Activated CD4-positive, alpha-beta T cell treated with anti-CD3 and anti-CD28 coated beads for 36 hours (primary cell): Measurements from ENCODE around the gene TCERG1L. TPM values are rescaled to one million over a fixed set of nuclear protein-coding genes. Genes with fewer than 3 reads are reported as not detected.

Experiments
- ATAC-seq: fragments of 200-7000 bp; cut with Tn5 transposase; one replicate; pipeline ENCODE4 v1.10.0; 2021; ENCODE audit warnings: mild to moderate bottlenecking, moderate library complexity
- CTCF ChIA-PET: fragments of 350-600 bp; sonication (Branson Sonifier 250); formaldehyde crosslinking; loops from one replicate; lab custom pipeline; 2021; ENCODE audit warnings: antibody characterized with exemption; lab: Charles Lee
- POLR2A ChIA-PET: fragments of 350-600 bp; sonication (Branson Sonifier 250); formaldehyde crosslinking; loops from one replicate; lab custom pipeline; 2021; ENCODE audit warnings: antibody characterized with exemption, inconsistent platforms; lab: Charles Lee
- DNase-seq: peaks from one replicate; pipeline ENCODE4 v3.0.0-alpha.2; 2020
- H3K27ac Mint-ChIP-seq: one replicate; pipeline ENCODE4 v1.8.0; 2021; ENCODE audit warnings: mixed read lengths
- H3K27me3 Mint-ChIP-seq: one replicate; pipeline ENCODE4 v1.8.0; 2021; ENCODE audit warnings: mixed read lengths
- H3K36me3 Mint-ChIP-seq: one replicate; pipeline ENCODE4 v1.8.0; 2021; ENCODE audit warnings: low read depth, mixed read lengths
- H3K4me1 Mint-ChIP-seq: one replicate; pipeline ENCODE4 v1.8.0; 2021; ENCODE audit warnings: mixed read lengths
- H3K4me3 Mint-ChIP-seq: one replicate; pipeline ENCODE4 v1.8.0; 2021; ENCODE audit warnings: mild to moderate bottlenecking, moderate library complexity, mixed read lengths
- H3K9me3 Mint-ChIP-seq: one replicate; pipeline ENCODE4 v1.8.0; 2021; ENCODE audit warnings: low read depth, mixed read lengths
- intact Hi-C, 2 experiments: fragments of 100-400 bp; cut with DNase I in 1 of 2; cut with micrococcal nuclease in 1 of 2; formaldehyde crosslinking; loops; one replicate each; pipeline versions ENCODE4 v1.14.2 to v1.15.1; 2022 to 2024; cut with DNase I, micrococcal nuclease
- total RNA-seq, 2 experiments: library from RNA; stranded (reverse); gene quantifications; one replicate each; pipeline ENCODE4 v1.2.3, GENCODE V29; 2021

The TCERG1L gene
- total RNA-seq, 2 experiments from 2014 or later, result 0.05 to 0.21 TPM

DNA sequence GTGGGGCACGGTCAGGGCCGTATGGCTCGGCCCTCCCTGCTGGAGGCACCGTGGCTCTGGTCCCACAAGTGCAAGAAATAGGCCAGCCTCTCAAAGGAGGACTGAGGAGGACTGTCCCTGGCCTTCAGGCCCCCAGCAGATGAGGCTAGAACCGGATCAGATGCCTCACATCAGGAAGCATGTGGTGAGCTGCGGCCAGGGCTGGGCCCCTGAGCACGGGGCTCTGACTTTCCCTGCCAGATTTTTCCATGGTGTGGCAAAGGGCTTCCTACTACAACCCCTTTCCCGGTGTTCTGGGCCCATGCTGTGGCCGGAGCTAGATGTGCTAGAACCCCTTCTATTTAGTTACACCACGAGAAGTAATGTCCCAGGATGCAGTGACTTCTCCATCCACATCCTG is 100.4 kb downstream of the TCERG1L start:
- ATAC-seq (no peak), DNase-seq (no peak)
- intact Hi-C loops, result no loop called here
- ChIA-PET POLR2A (no interaction called here), CTCF (no interaction called here)
- no peak overlapping the region for H3K4me3 Mint-ChIP-seq
- H3K9me3 Mint-ChIP-seq, result no peaks in the 10 kb centered on the region
- no peaks in the 10 kb centered on the region for H3K27me3 Mint-ChIP-seq
- no peaks in the 10 kb centered on the region for H3K4me1 Mint-ChIP-seq
- no peak overlapping the region for H3K27ac Mint-ChIP-seq
- H3K36me3 Mint-ChIP-seq, result no peaks in the 10 kb centered on the region

DNA sequence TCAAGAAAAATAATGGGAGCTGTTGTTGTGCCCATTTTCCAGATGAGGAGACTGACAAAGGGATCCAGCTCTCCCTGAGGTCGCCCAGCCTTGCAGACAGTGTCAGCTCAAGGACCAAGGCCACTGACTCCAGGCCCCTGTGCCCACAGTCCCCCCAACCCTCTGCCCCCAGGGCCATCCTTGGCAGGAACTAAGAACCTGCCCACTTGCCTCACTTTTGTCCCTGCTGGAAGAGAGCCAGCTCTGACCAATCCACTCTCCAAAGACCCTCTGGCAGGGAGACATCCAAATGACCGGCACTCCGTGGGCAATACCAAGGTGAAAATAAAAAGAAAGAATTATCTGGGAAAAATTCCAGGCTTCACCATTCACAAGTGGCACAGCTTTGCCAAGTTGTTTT is 101.3 kb downstream of the TCERG1L start:
- DNase-seq (no peak), ATAC-seq (no peak)
- no peaks in the 10 kb centered on the region for H3K36me3 Mint-ChIP-seq
- H3K4me1 Mint-ChIP-seq, result no peaks in the 10 kb centered on the region
- no peaks in the 10 kb centered on the region for H3K27me3 Mint-ChIP-seq
- no peaks in the 10 kb centered on the region for H3K9me3 Mint-ChIP-seq
- no peak overlapping the region for H3K4me3 Mint-ChIP-seq
- intact Hi-C loops, result no loop called here
- ChIA-PET POLR2A (no interaction called here), CTCF (no interaction called here)
- no peak overlapping the region for H3K27ac Mint-ChIP-seq

- H3K27ac Mint-ChIP-seq, result no peak overlapping the region
- no peak for ATAC-seq
- no peak for DNase-seq
- no peak overlapping the region for H3K4me3 Mint-ChIP-seq
- no peaks in the 10 kb centered on the region for H3K27me3 Mint-ChIP-seq
- no peaks in the 10 kb centered on the region for H3K9me3 Mint-ChIP-seq
- intact Hi-C loops, result no loop called here
- POLR2A ChIA-PET, result no interaction called here
- no peaks in the 10 kb centered on the region for H3K4me1 Mint-ChIP-seq
- CTCF ChIA-PET, result no interaction called here
- no peaks in the 10 kb centered on the region for H3K36me3 Mint-ChIP-seq
These were observed 103.7 kb downstream of the TCERG1L start for GRCh38 chr10:131207584-131208532.

GRCh38 chr10:131207176-131207575 is 104.3 kb downstream of the TCERG1L start:
- Mint-ChIP-seq H3K36me3 (no peaks in the 10 kb centered on the region), H3K27me3 (no peaks in the 10 kb centered on the region), H3K4me3 (no peak overlapping the region), H3K4me1 (no peaks in the 10 kb centered on the region), H3K27ac (no peak overlapping the region), H3K9me3 (no peaks in the 10 kb centered on the region)
- POLR2A ChIA-PET, result no interaction called here
- no peak for DNase-seq
- intact Hi-C loops, result no loop called here
- no peak for ATAC-seq
- CTCF ChIA-PET, result no interaction called here

GRCh38 chr10:131206111-131206995 is 105.2 kb downstream of the TCERG1L start:
- POLR2A ChIA-PET, result no interaction called here
- Mint-ChIP-seq H3K4me3 (no peak overlapping the region), H3K36me3 (no peaks in the 10 kb centered on the region), H3K9me3 (no peaks in the 10 kb centered on the region), H3K4me1 (no peaks in the 10 kb centered on the region), H3K27me3 (no peaks in the 10 kb centered on the region), H3K27ac (no peak overlapping the region)
- ATAC-seq, result no peak
- DNase-seq, result no peak
- CTCF ChIA-PET, result no interaction called here
- intact Hi-C loops, result no loop called here

DNA sequence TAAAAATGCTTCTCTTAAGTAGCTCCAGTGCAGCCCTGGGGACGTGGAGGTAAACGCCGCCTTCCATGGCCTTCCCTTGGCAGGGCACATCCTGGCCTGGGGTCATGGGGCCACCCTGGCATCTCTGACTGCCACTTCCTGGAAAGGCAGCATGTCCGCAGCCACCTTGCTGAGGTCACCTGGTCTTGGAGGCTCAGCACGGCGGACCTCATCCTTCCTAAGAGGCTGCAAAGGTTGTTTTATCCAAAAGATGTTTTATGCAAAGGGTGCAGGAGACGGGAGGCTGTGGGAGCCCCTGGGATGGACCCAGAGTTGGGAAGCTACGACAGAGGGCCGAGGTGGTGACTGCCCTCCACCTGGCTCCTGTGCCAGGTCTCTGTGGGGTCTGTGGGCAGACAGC is 106.0 kb downstream of the TCERG1L start:
- ChIA-PET POLR2A (no interaction called here), CTCF (no interaction called here)
- H3K36me3 Mint-ChIP-seq, result no peaks in the 10 kb centered on the region
- H3K4me1 Mint-ChIP-seq, result no peaks in the 10 kb centered on the region
- H3K27me3 Mint-ChIP-seq, result peaks cover 2% of the 10 kb centered on the region
- no peak for DNase-seq
- ATAC-seq, result no peak
- intact Hi-C loops, result no loop called here
- no peak overlapping the region for H3K4me3 Mint-ChIP-seq
- no peak overlapping the region for H3K27ac Mint-ChIP-seq
- no peaks in the 10 kb centered on the region for H3K9me3 Mint-ChIP-seq

DNA sequence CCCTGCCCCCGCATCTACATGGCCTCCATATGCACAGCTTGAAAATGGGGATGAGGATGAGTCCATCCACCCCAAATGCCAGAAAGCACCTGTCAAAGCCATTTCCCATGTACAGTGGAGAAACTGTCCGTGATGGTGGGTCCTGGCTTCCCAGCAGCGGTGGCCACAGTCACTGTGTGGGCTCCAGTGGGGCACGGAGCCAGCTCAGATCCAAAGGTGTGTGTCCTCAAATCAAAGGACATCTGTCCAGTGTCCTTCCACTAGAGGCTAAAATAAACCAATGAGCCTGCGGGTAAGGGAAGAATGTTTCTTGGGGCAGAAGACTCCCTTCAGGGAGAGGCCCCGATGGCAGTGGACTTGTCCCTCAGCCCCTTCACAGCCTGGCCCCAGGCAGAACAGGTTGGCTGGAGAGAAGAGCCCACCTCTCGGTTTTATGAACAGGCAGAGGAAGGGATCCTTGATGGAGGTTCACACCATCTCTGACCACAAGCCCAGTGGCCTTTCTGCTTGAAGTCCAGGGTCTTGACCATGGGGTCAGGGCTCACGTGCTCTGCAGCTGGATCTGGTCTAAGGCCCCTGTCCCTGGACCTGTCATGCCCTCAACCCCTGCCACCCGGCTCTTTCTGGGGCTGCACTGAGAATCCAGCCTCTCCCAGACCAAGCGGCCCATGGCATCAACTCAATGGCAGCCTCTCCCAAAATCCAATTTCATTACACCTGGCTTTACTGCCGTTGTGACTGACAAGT is 106.9 kb downstream of the TCERG1L start:
- Mint-ChIP-seq H3K4me3 (no peak overlapping the region), H3K36me3 (no peaks in the 10 kb centered on the region), H3K27me3 (peaks cover 2% of the 10 kb centered on the region), H3K9me3 (no peaks in the 10 kb centered on the region), H3K27ac (no peak overlapping the region), H3K4me1 (no peaks in the 10 kb centered on the region)
- DNase-seq (no peak), ATAC-seq (no peak)
- ChIA-PET CTCF (no interaction called here), POLR2A (no interaction called here)
- intact Hi-C loops, result no loop called here

- Mint-ChIP-seq H3K36me3 (no peaks in the 10 kb centered on the region), H3K9me3 (no peaks in the 10 kb centered on the region), H3K4me3 (no peak overlapping the region), H3K27me3 (peaks cover 2% of the 10 kb centered on the region), H3K27ac (no peak overlapping the region), H3K4me1 (no peaks in the 10 kb centered on the region)
- DNase-seq, result no peak
- ChIA-PET POLR2A (no interaction called here), CTCF (no interaction called here)
- intact Hi-C loops, result no loop called here
- no peak for ATAC-seq
These were observed 107.8 kb downstream of the TCERG1L start for GRCh38 chr10:131203456-131204357.

DNA sequence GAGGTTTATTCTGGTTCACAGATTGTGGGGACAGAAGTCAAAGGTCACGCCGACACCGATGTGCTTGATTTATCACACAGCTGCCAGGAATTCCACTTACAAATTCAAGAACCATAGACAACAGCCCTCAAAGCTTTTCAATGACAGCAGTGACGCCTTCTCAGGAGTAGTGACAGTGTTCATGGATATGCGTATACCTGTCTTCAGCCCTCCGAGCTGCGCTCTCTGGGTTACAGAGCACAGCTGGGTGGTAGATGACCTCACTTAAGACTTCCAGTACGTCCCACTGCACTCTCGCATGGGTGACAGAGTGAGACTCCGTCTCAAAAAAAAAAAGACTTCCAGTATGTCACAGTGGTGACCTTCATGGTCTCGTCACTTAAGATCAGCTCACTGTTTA is 108.5 kb downstream of the TCERG1L start:
- ChIA-PET POLR2A (no interaction called here), CTCF (no interaction called here)
- no peak for ATAC-seq
- H3K4me1 Mint-ChIP-seq, result no peaks in the 10 kb centered on the region
- intact Hi-C loops, result no loop called here
- no peaks in the 10 kb centered on the region for H3K9me3 Mint-ChIP-seq
- H3K27ac Mint-ChIP-seq, result no peak overlapping the region
- no peaks in the 10 kb centered on the region for H3K36me3 Mint-ChIP-seq
- H3K27me3 Mint-ChIP-seq, result peaks cover 2% of the 10 kb centered on the region
- no peak overlapping the region for H3K4me3 Mint-ChIP-seq
- DNase-seq, result no peak

DNA sequence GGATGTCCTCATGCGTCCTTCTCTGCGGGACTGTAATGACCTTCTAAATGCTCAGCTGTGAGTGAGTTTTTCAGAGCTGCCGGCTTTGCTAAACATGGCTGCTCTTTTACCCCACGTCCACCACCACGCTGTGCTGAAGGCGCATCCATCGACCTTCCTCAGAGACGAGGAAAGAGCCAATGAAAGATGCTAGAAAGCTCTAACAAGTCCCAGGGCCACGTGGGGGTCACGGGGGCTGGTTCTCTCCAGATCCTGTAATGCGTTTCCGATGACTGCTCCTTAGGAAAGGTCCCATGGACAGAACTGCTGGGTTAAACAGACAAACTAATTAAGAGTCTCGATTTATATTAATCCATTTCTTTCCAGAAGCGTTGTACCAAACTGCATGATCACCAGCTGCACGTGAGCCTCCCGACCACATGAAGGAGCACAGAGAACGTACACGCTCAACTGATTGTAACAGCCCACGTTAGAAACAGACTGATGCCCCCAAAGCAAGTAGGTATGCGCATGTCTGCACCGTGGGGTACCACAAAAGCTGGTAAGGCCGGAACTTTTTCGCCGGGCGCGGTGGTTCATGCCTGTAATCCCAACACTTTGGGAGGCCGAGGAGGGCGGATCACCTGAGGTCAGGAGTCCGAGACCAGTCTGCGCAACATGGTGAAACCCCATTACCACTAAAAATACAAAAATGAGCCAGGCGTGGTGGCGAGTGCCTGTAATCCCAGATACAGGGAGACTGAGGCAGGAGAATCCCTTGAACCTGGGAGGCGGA is 109.6 kb downstream of the TCERG1L start:
- ATAC-seq (no peak), DNase-seq (no peak)
- Mint-ChIP-seq H3K4me1 (no peaks in the 10 kb centered on the region), H3K27ac (no peak overlapping the region), H3K4me3 (no peak overlapping the region), H3K9me3 (no peaks in the 10 kb centered on the region), H3K27me3 (peaks cover 2% of the 10 kb centered on the region), H3K36me3 (no peaks in the 10 kb centered on the region)
- intact Hi-C loops, result no loop called here
- CTCF ChIA-PET, result no interaction called here
- POLR2A ChIA-PET, result no interaction called here
